ENCODE data around the gene SLC8A3.

DNA sequence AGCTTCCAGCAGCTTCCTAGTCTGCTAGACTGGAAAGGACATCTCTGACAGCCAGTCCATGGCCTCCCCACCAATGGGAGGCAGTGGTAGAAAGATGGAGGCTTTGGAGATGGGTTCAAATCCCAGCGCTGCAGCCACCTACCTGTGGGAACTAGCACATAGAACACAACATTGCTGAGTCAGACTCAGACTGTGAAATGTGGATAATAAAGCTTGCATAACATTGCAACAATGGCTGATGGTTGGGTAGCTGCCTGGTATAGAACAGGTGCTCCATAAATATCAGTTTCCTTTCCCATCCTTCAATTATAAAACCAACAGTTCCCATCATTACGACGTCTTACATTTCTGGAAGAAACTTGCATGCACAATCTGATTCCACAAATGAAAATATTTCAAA lies 94.6 kb downstream of the SLC8A3 start:
- TF ChIP-seq POLR2A (IDR thresholded peaks at IDR 0.05; ENCODE audit: low read depth, low read length) (no peak), TAF1 (IDR thresholded peaks at IDR 0.05; ENCODE audit: borderline replicate concordance, low read depth, low read length) (no peak)

All from GM12892 (cell line).